Ishikawa (cell line): ENCODE data around the gene PDE12.

ENCODE experiments used
- CEBPB ChIP-seq: IDR thresholded peaks from 2 replicates; pipeline ENCODE4 v1.6.1; 2012
- CREB1 ChIP-seq: IDR thresholded peaks from 2 replicates; pipeline ENCODE4 v1.6.1; 2012; ENCODE audit warnings: low read depth
- EGR1 ChIP-seq: IDR thresholded peaks from 2 replicates; pipeline ENCODE4 v1.6.1; 2012
- EP300 ChIP-seq: IDR thresholded peaks from 2 replicates; pipeline ENCODE4 v1.6.1; 2012; ENCODE audit warnings: borderline replicate concordance
- FOXM1 ChIP-seq: IDR thresholded peaks from 2 replicates; pipeline ENCODE4 v1.6.1; 2012; ENCODE audit warnings: low read depth, borderline replicate concordance
- MAX ChIP-seq: IDR thresholded peaks from 2 replicates; pipeline ENCODE4 v1.6.1; 2012
- NFIC ChIP-seq: IDR thresholded peaks from 2 replicates; pipeline ENCODE4 v1.6.1; 2012
- RAD21 ChIP-seq: IDR thresholded peaks from 2 replicates; pipeline ENCODE4 v1.6.1; 2012; ENCODE audit warnings: low read depth
- REST ChIP-seq: IDR thresholded peaks from 2 replicates; pipeline ENCODE4 v1.6.1; 2012; ENCODE audit warnings: low read depth, mild to moderate bottlenecking
- TAF1 ChIP-seq: IDR thresholded peaks from 2 replicates; pipeline ENCODE4 v1.6.1; 2012; ENCODE audit warnings: low read depth, mild to moderate bottlenecking
- TCF12 ChIP-seq: IDR thresholded peaks from 2 replicates; pipeline ENCODE4 v1.6.1; 2012; ENCODE audit warnings: low read depth
- TEAD4 ChIP-seq: IDR thresholded peaks from 2 replicates; pipeline ENCODE4 v1.6.1; 2012
- USF1 ChIP-seq: IDR thresholded peaks from 2 replicates; pipeline ENCODE4 v1.6.1; 2012
- YY1 ChIP-seq: IDR thresholded peaks from 2 replicates; pipeline ENCODE4 v1.6.1; 2012; ENCODE audit warnings: low read depth
- ZBTB7A ChIP-seq: IDR thresholded peaks from 2 replicates; pipeline ENCODE4 v1.6.1; 2012; ENCODE audit warnings: low read depth

PDE12 gene

GRCh38 chr3:57570878-57571277, 14.8 kb downstream of the PDE12 start:
- TF ChIP-seq USF1: no peak
- no peak for TF ChIP-seq RAD21
- TF ChIP-seq TAF1: no peak
- no peak for TF ChIP-seq EP300
- no peak for TF ChIP-seq YY1
- TF ChIP-seq ZBTB7A: no peak
- no peak for TF ChIP-seq REST
- no peak for TF ChIP-seq CEBPB
- no peak for TF ChIP-seq TCF12

GRCh38 chr3:57572096-57572495, 16.0 kb downstream of the PDE12 start:
- TF ChIP-seq EP300: no peak
- TF ChIP-seq FOXM1: no peak
- no peak for TF ChIP-seq RAD21
- TF ChIP-seq TAF1: no peak
- TF ChIP-seq YY1: no peak
- no peak for TF ChIP-seq EGR1
- no peak for TF ChIP-seq MAX
- no peak for TF ChIP-seq USF1
- no peak for TF ChIP-seq CREB1
- no peak for TF ChIP-seq TCF12
- TF ChIP-seq ZBTB7A: no peak
- no peak for TF ChIP-seq REST
- TF ChIP-seq TEAD4: no peak
- no peak for TF ChIP-seq NFIC
- TF ChIP-seq CEBPB: no peak

- TF ChIP-seq MAX (no peak), YY1 (no peak), ZBTB7A (no peak), REST (no peak), TEAD4 (no peak), CREB1 (no peak), USF1 (no peak), CEBPB (no peak), TCF12 (no peak), TAF1 (no peak), RAD21 (no peak), FOXM1 (no peak), EGR1 (no peak), NFIC (no peak)
Measured at GRCh38 chr3:57575966-57576626, 20.0 kb downstream of the PDE12 start.

GRCh38 chr3:57577801-57578200, 21.7 kb downstream of the PDE12 start:
- TF ChIP-seq TCF12 (no peak), FOXM1 (no peak), TEAD4 (no peak), MAX (no peak), REST (no peak), CEBPB (no peak), RAD21 (no peak), EP300 (no peak), EGR1 (no peak), NFIC (no peak), TAF1 (no peak), YY1 (no peak), ZBTB7A (no peak), USF1 (no peak), CREB1 (no peak)
